GM03348 (cell line): ENCODE results near the gene ST6GALNAC6.
"Not testable (repeated sequence)": the region's sequence is repeated elsewhere in the genome, so short reads cannot be mapped to it uniquely, and the experiment has no call there.

Experiments used
- DNase-seq: peaks from one replicate; pipeline ENCODE4 v3.0.0; 2012; ENCODE audit warnings: low spot score

The ST6GALNAC6 gene

DNA sequence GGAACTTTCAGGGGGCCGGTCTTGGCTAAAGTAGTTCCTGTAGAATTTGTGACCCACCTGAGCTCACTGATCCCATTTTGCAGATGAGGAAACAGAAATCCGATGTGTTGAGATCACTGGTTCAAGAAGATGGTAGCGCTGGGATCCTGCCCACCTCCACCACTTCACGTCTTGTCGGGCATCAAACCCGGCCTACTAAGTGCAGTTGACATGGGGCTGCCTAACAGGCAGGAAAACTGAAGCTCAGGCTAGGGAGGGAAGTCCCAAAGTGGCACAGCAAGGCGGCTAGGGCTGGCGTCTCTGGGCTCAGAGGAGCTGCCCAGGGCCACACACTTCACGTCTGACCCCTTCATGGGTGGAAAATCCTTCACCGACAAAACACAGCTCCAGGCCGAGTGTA is 44.4 kb downstream of the ST6GALNAC6 start:
- DNase-seq = no peak

- peak; percentile 87 for DNase-seq
These were observed 45.1 kb downstream of the ST6GALNAC6 start, which contains the start of gene ENG for GRCh38 chr9:127854184-127854806. Gene ENG, minus strand, starts transcription at chr9:127854658. Its CDS starts 303 bp downstream, at chr9:127854355.

DNA sequence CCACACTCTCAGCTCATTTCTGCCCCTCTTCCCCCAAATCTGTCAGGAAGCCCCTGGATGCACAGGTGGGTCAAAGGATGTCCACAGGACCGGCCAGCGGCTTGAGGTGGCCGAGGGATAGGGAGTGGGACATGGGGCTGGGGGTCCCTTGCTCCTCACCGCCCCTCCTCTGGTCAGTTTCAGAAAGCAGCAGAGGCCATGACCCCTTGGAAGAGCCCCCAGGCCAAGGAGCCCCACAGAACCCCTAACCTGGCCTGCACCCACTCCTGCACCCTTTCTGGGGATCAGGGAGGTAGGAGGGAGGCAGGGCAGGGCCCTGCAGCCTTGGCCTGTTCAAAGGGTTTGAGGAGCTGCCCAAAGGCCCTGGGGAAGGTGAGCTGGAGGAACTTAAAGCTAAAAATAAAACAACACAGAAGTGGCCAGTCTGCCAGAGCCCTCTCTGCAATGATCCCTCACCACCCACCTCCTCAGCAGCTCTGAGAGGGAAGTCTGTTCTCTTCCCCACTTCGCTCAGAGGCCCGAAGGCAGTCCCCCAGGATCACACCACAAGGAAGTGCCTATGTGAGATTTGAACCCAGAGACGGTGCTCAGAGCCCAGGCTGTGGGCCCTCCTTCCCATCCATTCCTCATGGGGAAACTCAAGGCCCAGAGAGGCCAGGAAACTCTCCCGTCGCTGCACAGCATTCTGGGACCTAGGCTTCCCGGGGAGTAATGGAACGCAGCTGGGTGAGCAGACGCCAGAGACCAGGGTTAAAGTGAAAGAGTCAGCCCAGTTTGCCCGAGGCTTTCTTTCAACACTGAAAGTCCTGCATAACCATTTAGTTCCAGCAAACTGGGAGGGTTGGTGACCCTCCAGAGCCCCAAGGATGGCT is 45.9 kb downstream of the ST6GALNAC6 start:
- peak; percentile 68 for DNase-seq

DNA sequence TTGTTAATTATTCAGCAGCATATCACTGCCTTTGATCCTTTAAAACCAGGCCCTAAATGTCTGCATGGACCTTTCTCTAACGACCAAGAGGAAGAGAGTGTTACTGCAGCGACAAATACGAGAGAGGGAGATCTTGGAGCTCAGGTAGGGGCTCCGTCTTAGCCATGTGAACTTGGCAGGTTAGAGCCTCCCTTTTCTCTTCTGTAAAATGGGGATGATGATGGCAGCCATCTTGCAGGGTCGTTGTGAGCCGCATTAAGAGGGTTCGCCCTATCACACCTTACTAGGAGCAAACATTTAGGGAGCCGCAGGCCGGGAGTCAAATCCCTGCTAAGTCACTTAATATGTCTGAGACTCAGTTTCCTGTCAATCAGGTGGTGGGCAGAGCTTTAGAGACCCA is 46.6 kb downstream of the ST6GALNAC6 start:
- DNase-seq = no peak

DNA sequence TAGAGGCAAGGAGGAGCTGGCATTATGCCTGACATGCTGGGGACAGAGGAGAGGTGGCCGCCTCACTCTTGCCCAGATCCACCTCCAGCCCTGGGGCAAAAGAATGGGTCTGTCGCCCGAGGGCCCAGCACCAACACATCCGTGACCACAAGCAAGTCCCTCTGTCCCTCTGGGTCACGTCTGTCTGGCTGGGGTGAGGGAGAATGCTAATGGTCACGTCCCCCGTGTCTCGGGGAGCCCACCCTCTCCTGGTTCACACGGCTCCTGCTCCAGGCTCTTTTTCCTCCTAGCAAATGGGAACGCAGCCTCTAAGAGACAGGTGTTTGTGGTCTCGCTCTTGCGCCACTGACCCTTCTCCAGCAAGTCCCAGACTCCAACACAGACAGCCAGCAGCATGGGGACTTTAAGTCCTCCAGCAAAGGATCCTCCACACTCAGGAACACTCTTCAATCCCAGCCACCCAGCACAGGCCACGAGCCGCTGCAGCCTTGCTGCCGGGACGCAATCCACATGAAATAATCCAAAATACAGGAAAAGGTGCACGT is 49.0 kb downstream of the ST6GALNAC6 start:
- DNase-seq = no peak

GRCh38 chr9:127848756-127849504 is 50.5 kb downstream of the ST6GALNAC6 start:
- DNase-seq = no peak

GRCh38 chr9:127847833-127848755 is 51.3 kb downstream of the ST6GALNAC6 start:
- no peak for DNase-seq

- no peak for DNase-seq
These were observed 52.3 kb downstream of the ST6GALNAC6 start for GRCh38 chr9:127847178-127847510.

DNA sequence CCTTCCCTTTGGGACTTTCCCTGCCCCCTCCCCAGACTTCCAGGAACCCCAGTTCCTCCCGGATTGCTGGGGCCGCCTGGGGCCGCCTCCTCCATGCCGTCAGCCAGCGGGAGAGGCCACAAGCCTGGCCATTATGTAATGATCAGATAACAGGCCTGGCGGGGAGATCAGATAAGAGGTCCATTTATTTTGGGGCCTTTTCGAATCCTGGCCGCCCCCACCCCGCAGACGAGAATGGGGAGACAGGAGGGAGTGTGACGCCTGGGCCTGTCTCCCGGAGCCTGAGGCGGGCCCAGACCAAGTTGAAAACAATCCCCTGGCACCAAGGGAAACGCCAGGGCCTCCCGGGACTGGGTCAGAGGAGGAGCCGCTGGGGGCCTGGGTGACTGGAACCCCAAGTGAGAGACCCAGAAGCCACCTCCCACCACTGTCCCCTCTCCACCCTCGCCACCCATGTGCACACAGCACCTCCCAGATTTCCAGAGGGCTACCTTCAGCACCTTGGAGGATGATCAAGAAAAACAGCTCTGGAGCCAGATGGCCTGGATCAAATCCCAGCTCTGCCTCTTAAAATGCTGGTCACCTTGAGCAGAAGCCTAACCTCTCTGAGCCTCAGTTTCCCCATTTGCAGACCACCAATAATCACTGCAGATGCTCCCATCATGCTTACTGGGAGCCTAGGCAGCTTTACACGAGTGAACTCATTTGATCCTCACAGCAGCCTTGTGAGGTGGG is 52.8 kb downstream of the ST6GALNAC6 start:
- no peak for DNase-seq

DNA sequence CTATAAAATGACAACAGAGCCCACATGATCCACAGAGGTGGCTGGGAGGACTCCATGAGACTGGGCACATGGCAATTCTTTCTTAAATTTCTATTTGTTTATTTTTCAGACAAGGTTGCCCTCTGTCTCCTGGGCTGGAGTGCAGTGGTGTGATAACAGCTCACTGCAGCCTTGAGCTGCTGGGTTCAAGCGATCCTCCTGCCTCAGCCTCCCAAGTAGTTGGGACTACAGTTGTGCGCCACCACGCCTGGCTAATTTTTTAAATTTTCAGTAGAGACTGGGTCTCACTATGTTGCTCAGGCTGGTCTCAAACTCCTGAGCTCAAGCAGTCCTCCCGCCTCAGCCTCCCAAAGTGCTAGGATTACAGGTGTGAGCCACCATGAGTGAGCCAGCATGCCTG is 53.8 kb downstream of the ST6GALNAC6 start:
- DNase-seq = not testable (repeated sequence)

DNA sequence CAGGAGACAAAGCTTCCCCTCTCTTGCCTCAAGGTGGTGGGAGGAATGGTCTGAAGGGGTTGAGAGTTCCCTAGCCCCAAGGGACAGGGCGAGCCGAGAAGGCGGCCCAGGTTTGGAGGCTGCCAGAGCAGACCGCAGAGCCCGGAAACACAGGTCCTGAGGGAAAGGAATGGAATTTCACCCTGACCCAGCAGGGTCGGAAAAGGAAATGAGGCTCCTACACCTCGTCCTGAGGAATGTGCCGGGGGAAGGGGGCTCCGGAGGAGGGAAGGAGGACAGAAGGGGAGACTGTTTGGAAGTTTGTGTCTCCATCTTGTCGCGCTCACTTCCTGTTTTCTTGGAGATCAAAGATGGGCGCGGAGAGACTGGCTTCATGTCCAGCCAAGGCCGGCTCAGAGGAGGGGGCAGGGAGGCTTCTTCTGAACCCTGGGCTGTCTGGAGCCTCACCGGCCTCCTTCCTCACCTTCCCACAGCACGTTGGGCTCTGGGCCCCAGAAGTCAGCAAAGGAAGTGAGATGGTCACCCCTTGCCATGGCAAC is 54.5 kb downstream of the ST6GALNAC6 start:
- no peak for DNase-seq

DNA sequence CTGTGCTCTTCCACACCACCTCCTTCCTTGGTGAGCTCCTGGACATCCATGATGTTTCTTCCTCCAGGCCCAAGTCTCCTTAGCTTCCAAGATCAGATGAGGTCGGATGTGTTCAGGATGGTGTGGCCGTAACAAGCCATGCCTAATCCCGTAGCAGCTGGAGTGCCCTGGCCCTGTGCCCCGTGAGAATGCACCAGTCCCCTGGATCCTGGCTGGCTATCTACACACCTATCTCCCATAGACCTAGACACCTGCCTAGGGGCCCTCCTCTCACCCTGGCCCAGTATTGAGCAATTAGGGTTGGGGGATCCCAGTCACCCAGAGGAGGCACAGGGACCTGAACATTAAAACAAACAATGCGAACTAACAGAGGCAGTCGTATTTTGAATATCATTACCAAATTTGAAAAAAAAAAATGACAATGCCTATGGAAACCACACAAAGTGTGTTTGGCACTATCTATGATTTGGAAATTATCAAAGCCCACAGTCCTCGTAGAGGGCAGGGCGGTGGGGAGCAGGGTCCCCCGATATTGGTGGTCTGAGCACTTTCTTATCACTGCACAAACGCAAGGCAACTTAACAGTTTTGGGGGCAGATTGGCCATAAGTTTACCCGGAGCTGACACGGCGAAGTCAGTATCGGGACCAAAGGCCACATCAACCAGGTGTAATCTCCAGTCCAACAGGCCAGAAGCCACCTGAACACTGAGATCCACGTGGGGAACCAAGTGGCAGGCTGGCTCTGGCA is 58.1 kb downstream of the ST6GALNAC6 start:
- no peak for DNase-seq

DNA sequence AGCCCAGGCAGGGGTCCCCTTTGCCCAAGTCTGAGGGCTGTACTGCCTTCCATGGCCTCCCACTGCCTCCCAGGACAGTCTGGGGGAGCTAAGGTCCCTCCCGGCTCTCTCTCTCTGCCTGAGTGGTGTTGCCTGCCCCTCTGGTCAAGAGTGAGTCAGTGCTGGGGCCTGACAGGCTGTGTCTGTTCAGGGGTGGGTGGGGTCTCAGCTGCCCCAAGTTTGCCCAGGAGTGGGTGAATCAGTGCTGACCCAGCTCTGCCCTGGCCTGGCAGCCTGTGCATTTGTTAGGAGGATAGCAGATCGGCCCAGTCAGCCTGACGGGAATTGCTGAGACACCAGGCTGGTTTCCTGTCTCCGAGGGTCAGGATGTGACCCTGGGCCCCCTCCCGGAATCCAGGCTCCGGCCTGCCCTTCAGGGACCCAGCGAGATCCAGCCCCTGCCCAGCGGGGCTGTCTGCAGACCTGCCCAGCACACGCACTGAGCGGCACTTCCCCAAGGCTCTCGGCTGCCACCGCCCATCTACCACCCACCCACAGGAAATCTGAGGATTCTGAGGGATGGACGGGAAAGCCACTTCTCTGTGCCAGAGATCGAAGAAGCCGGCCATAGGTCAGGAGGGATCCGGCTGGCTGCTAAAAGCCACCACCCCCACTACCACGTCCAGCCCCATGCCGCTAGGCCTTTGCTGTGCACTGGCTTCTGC is 60.9 kb downstream of the ST6GALNAC6 start:
- peak; percentile 93 for DNase-seq

- no peak for DNase-seq
These were observed 62.1 kb downstream of the ST6GALNAC6 start for GRCh38 chr9:127837346-127837745.

DNA sequence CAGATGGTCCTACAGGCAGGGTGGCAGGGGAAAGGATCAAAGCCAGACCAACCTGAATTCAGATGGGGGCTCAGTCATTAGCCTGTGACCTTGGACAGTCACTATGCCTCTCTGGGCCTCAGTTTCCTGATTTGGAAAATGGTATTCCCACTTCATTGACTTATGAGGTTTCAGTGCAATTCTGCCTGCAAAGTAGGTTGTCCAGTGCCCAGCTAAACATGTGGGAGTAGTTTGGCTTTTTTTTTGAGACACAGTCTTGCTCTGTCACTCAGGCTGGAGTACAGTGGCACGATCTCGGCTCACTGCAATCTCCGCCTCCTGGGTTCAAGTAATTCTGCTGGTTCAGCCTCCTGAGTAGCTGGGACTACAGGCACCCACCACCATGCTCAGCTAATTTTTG is 62.8 kb downstream of the ST6GALNAC6 start:
- not testable (repeated sequence) for DNase-seq

GRCh38 chr9:127835991-127836516 is 63.3 kb downstream of the ST6GALNAC6 start:
- peak; percentile 91 for DNase-seq
